ENCODE data around the gene SCUBE1. TPM values are rescaled to one million over a fixed set of nuclear protein-coding genes. Genes with fewer than 3 reads are reported as not detected.

SCUBE1 gene
- total and polyA plus RNA-seq, 2 donors (not counting 3 experiments of a cell fraction or from before 2014, with no cell fraction given), result 0.07 TPM; not detected in 1

DNA sequence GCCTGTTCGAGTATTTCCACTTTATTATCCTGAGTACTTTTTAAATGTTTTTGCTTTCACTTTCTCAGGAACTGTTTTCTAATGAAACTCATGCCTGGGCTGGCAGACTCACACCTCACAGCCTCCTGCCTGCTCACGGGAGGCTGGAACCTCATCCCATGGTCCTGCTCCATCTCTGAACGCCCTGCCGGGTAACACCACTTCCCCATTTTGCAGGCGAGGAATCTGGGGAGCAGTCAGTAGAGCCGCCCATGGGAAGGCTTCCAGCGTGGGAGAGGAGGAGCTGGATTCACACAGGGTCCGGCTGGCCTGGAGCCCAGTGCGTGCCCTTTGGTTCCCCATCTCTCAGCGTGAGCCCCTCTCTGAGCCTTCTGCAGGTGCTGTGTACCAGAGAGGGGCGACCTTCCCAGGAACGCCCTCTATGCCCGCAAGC lies 53.6 kb downstream of the SCUBE1 start:
- ChIA-PET CTCF (no interaction called here), POLR2A (no interaction called here)
- H2AFZ ChIP-seq (ENCODE audit: low read depth, low read length), result peak overlapping the region; percentile 80
- no peaks in the 10 kb centered on the region for H3K79me2 ChIP-seq (ENCODE audit: control insufficient read depth, insufficient read depth, low read length)
- no peaks in the 10 kb centered on the region for H3K9me1 ChIP-seq (replicated peaks; ENCODE audit: control insufficient read depth, extremely low read depth, insufficient read depth, low read length)
- H3K36me3 ChIP-seq (ENCODE audit: control insufficient read depth in 2 of 2, extremely low read depth in 1 of 2, insufficient read depth in 2 of 2, low read length in 2 of 2), result no peaks in the 10 kb centered on the region
- dilution Hi-C loops (cut with MboI; ENCODE audit: extremely low pct_ligation_motif_present, low sequenced_read_pairs), result no loop called here
- no peak overlapping the region for H3K4me3 ChIP-seq (replicated peaks in 1 of 3; ENCODE audit: insufficient read depth in 1 of 3, low read depth in 1 of 3, low read length in 3 of 3)
- H3K27me3 ChIP-seq (ENCODE audit: control insufficient read depth in 2 of 2, insufficient read depth in 2 of 2, low read length in 2 of 2), result no peaks in the 10 kb centered on the region
- H3K4me1 ChIP-seq (ENCODE audit: control insufficient read depth, extremely low read depth, insufficient read depth, low read length), result no peaks in the 10 kb centered on the region
- no peak overlapping the region for H3K27ac ChIP-seq (ENCODE audit: insufficient read depth, low read depth, low read length)
- intact Hi-C loops (cut with micrococcal nuclease), result loop anchor here (1.0 kb wide), 1 partner anchor 15 kb away; no protein-coding TSS in a partner anchor
- H3K9me3 ChIP-seq (replicated peaks; ENCODE audit: control insufficient read depth, insufficient read depth, low read length), result no peaks in the 10 kb centered on the region
- TF ChIP-seq EZH2 (IDR thresholded peaks at IDR 0.05; ENCODE audit: borderline replicate concordance, low read depth, low read length, severe bottlenecking) (no peak), GATA2 (IDR thresholded peaks at IDR 0.05; ENCODE audit: insufficient read depth, insufficient read length, low read depth, low read length) (no peak), JUN (IDR thresholded peaks at IDR 0.05; ENCODE audit: borderline replicate concordance, insufficient read depth, insufficient read length, low read depth) (no peak), MYC (IDR thresholded peaks at IDR 0.05; ENCODE audit: low read depth, low read length) (no peak), POLR2A (IDR thresholded peaks at IDR 0.05; ENCODE audit: low read depth, low read length) (no peak), POLR2AphosphoS5 (IDR thresholded peaks at IDR 0.05; ENCODE audit: insufficient read depth, low read depth, low read length) (no peak), FOS (IDR thresholded peaks at IDR 0.05; ENCODE audit: borderline replicate concordance, insufficient read depth, low read length) (no peak)
- TF ChIP-seq, protein P1, sequence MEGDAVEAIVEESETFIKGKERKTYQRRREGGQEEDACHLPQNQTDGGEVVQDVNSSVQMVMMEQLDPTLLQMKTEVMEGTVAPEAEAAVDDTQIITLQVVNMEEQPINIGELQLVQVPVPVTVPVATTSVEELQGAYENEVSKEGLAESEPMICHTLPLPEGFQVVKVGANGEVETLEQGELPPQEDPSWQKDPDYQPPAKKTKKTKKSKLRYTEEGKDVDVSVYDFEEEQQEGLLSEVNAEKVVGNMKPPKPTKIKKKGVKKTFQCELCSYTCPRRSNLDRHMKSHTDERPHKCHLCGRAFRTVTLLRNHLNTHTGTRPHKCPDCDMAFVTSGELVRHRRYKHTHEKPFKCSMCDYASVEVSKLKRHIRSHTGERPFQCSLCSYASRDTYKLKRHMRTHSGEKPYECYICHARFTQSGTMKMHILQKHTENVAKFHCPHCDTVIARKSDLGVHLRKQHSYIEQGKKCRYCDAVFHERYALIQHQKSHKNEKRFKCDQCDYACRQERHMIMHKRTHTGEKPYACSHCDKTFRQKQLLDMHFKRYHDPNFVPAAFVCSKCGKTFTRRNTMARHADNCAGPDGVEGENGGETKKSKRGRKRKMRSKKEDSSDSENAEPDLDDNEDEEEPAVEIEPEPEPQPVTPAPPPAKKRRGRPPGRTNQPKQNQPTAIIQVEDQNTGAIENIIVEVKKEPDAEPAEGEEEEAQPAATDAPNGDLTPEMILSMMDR (IDR thresholded peaks at IDR 0.05; ENCODE audit: extremely low read depth in 1 of 2, insufficient read depth in 1 of 2, low read depth in 1 of 2, low read length in 2 of 2), result no peak
- TF ChIP-seq, protein P2, sequence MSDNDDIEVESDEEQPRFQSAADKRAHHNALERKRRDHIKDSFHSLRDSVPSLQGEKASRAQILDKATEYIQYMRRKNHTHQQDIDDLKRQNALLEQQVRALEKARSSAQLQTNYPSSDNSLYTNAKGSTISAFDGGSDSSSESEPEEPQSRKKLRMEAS (IDR thresholded peaks at IDR 0.05; ENCODE audit: insufficient read depth, insufficient read length), result no peak
- FAIRE-seq (no peak), DNase-seq (ENCODE audit: low read depth, low spot score) (peak; percentile 20)
- no peak overlapping the region for H3K9ac ChIP-seq (replicated peaks; ENCODE audit: extremely low read depth, insufficient read depth, low read length)
- peak overlapping the region; percentile 52 for H3K4me2 ChIP-seq (ENCODE audit: insufficient read depth, low read length)
- no peaks in the 10 kb centered on the region for H4K20me1 ChIP-seq (replicated peaks; ENCODE audit: control insufficient read depth, extremely low read depth, insufficient read depth, low read length)
- BruUV-seq (replicated peaks), result no TSS peak

All from endothelial cell of umbilical vein (primary cell).